Fibroblast of gingiva (primary cell): ENCODE measurements around the gene CTF1.
"Not testable (repeated sequence)": the region's sequence is repeated elsewhere in the genome, so short reads cannot be mapped to it uniquely, and the experiment has no call there.

Experiments
- DNase-seq: peaks from one replicate; pipeline ENCODE4 v3.0.0-alpha.2; 2011; ENCODE audit warnings: low read depth

The CTF1 gene

DNA sequence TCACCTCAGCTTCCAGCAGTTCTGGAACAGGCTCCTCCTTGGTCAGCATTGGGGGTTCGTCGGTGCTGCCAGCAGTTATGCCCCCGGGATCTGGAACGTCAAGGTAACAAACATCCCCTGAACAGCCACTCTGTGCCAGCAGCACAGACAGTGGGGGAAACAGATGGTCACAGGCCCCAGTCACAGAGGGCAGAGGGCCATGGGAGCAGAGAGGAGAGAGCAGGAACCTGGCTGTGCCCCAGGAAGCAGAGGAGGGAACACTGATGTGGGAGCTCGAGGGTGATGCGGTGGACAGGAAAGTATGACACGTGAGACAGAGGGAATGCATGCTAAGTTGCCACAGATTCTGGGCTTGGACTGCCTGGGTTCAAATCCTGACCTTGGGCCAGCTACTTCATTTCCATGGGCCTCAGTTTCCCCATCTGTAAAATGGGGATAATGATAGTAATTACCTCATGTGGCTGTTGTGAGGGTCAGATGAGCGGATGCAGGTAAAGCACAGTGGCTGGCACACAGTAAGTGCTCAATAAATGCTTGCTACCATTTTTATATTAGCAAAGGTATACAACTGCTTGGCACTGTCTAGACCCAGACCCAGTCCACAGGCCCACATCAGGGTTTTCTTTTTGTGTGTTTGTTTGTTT is 7.4 kb upstream of the CTF1 start:
- DNase-seq = no peak

DNA sequence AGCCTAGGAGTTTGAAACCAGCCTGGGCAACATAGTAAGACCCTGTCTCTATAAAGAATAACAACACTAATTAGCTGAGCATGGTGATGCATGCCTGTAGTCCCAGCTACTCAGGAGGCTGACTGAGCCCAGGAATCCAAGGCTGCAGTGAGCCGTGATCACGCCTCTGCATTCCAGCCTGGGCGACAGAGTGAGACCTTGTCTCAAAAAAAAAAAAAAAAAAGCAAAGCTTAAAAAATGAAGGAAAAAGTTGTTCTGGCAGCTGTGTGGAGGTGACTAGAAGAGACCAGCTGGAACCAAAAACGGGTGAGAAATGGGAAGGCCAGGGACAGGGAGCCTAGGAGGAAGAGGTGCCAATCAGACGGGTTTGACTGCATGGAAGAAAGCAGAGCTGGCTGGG is 6.7 kb upstream of the CTF1 start:
- DNase-seq = no peak

- not testable (repeated sequence) for DNase-seq
Observed at GRCh38 chr16:30891043-30891823, 5.2 kb upstream of the CTF1 start.

DNA sequence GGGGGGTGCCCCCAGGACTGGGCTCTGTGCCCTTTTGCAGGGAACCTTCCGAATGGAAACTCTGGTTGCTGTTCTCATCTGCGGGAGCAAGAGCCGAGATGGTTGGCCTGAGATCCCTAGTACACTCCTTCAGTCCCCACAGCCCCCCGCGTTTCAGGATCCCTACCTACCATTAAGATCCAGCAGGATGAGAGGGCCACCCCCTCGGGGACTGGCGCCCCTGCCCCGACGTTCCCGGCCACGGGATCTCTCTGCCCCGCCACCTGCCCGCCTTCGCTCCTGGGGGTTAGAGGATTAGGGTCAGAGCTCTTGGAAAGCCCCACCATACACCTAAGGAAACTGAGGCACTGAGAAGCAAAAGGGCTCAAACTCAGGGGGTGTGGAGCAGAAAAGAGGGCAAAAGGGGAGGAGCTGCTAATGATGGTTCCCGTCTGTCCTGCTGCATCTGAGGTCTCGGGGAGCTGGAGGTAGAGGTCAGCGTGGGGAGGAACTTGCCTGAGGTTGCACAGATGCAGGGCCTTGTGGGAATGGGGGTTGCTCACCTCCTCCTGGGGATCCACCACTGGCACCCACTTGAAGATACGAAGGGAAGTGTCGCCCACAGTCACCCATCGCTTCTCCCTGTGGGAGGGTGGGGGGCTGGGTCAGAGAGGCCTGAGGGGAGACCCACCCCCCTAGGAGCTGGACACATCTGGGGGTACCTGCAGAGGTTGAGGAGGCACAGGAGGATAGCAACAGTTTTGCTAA is 3.6 kb upstream of the CTF1 start:
- no peak for DNase-seq

DNA sequence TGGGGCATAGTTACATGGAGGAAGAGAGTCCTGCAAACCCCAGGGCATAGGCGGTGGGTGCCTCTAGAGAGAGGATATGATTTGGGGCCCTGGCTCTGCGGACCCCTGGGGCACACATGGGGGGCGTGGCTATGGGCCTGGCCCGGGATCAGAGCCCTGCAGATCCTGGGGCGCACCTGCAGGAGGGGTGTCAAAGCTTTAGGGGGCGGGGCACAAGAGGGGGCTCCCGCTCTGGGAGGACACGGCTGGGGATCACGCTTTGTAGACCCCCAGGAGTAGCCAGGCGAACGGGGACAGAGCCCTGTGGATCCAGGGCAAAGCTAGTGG is 3.0 kb upstream of the CTF1 start:
- DNase-seq = no peak

DNA sequence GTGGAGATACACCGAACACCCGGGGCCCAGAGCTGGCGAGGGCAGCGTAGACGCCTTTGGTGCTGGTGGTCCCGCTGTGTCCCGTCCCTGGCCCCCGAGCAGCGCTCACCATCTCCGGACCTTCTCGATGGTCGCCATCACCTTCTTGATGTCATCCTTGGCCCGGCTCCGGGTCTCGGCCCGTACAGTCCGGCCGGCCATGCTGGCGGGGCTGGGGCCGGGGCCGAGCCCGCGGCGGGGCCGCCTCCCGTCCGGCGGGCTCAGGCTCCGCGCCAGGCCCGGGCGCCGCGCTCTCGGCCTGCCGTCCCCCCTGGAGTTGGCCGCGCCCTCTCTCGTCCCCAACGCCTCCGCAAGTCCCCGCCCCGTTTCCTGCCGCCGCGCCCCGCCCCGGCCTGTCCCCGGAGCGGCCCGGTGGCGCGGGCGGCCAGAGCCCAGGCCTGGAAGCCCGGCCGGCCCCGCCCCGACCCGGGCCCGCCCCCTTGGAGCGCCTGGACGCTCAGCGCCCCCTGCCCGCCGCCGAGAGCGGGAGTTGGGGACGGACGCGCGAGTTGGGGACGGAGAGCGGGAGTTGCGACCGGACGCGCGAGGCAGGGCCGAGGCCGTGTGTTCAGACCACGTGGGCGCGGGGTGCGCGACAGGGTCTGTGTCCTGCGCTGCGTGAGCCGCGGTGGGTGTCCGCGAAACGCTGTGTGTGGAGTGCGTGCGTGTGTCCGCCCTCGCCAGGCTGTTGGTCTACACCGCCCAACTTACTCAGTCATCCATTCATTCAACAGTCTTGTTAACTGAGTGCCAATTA is 2.5 kb upstream of the CTF1 start, which contains the start of gene BCL7C:
Gene BCL7C, minus strand, starts transcription at position 334 of the 796 bp plus-strand sequence. Its CDS starts 133 bp downstream, at position 201.
- peak; percentile 92 for DNase-seq

GRCh38 chr16:30894540-30895368 is 1.7 kb upstream of the CTF1 start:
- DNase-seq = no peak

DNA sequence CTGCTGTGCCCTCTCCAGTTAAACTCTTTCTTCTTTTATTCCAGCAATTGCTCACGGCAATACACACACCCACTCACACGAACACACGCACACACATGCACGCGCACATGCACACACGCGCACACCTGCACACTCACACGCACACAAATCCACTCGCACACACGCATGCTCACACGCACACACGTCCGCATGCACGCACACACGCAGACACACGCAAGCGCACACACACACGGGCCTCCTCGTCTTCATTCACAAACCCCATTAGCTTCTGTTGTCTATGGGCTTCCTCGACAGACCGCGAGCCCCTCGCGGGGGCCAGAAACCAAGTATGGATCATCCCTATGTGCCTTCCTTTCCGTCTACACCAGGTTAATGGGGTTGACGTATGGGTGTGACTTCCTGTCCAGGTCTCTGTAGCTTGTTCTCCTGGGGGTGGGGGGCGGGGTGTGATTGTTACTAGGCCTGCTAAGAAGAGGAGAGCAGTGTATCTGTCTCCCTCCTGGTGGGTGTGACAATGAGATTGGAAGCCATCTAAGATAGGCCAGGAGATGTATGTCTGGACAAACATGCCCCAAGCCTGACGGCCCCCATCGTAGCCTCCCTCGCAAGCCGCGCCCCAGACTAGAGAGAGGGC is 670 bp upstream of the CTF1 start:
- DNase-seq = no peak

- peak; percentile 87 for DNase-seq
Observed at GRCh38 chr16:30896889-30897733, 697 bp downstream of the CTF1 start.

DNA sequence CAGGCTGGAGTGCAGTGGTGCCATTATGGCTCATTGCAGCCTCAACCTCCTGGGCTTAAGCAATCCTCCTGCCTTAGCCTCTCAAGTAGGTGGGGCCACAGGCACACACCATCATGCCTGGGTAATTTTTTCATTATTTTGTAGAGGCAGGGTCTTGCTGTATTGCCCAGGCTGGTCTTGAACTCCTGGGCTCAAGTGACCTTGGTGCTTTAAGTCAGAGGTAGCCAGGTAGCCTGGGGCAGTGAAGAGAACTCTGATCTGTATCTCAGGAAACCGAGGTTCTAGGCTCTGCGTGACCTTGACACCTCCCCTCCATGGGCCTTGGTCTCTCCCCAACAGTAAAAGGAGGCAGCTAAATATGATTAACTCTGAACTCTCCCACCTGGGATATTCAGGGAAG is 3.4 kb downstream of the CTF1 start:
- no peak for DNase-seq

GRCh38 chr16:30900588-30900987 is 4.2 kb downstream of the CTF1 start:
- no peak for DNase-seq

DNA sequence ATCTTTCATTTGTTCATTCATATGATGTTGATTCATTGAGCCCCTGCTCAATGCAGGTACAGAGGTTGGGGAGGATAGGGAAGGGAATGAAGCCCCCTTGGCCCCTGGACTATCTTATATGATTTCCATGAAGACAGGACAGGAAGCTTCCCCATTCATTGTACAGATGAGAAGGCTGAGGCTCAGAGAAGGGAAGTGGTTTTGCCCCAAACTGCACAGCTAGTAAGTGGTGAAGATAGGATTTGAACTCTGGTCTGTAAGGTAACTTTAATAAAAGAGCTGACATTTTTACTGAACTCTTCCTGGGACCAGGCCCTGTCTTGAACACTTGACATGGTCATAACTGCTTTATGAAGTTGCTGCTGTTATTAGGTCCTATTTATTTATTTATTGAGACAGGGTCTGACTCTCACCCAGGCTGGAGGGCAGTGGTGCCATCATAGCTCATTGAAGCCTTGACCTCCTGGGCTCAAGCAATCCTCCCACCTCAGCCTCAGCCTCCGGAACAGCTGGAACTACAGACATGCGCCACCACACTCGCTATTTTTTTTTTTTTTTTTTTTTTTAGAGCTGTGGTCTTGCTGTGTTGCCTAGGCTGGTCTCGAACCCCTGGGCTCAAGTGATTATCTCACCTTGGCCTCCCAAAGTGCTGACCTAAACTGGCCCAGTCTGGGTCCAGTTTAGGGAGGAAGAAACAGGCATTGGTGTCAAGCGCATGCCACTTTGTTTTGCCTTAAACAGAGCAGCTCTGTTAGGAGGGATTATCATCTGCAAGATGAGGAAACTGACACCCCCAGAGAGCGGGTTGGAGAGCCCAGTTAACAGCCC is 5.0 kb downstream of the CTF1 start:
- DNase-seq = no peak

GRCh38 chr16:30902029-30902972 is 5.9 kb downstream of the CTF1 start:
- DNase-seq = peak; percentile 62

DNA sequence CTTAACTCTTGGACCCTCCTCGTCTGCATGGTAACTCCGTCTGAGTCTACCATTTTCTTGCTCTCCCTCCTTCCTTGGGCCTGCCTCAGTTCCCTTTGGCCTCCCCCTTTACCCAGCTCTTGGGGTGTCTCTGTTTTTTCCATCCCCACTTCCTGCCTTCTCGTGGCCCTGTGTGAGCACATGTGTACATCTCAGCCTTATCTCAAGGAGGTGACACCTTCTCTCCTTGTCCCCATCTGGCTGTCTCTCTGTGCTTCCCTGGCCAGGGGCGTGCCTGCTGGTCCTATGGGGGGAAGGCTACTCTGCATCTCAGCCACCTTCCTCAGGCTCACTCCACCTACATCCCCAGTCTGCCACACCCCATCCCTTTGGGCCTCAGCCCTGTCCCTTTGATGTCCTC is 6.6 kb downstream of the CTF1 start:
- no peak for DNase-seq

DNA sequence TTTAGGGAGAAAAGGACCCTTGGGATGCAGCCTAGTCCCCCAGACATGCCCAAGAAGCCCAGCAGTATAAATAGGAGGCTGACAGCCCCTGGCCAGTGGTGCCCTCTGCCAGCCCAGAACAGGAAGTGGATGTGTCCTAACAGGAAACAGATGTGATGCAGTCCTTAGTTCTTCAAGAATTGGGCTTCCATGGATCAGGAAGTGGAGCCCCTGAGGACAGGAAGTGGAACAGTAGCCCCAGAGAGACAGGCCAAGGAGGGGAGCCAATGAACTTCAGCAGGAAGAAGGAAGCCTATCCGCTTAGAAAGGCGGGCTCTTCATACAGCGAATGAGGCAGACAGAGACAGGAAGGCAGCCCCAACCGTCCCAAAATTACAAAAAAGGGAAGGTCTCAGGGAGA is 7.2 kb downstream of the CTF1 start:
- peak; percentile 33 for DNase-seq

GRCh38 chr16:30904114-30904780 is 7.8 kb downstream of the CTF1 start:
- DNase-seq = no peak

- no peak for DNase-seq
Observed at GRCh38 chr16:30907064-30907463, 10.7 kb downstream of the CTF1 start.
